Keratinocyte (primary cell): ENCODE measurements around the gene ADGRV1. TPM values are rescaled to one million over a fixed set of nuclear protein-coding genes. Genes with fewer than 3 reads are reported as not detected.

Experiments
- DNase-seq: peaks from one replicate; pipeline ENCODE4 v3.0.0-alpha.2; 2011; ENCODE audit warnings: low read depth, missing footprints, low spot score
- FAIRE-seq: peaks from 2 replicates; lab custom pipeline; 2011; peaks lifted over from hg19 to GRCh38; lab: Jason Lieb, UNC
- H2AFZ ChIP-seq: 2 replicates; pipeline ENCODE4 v1.6.0; 2012; ENCODE audit warnings: low read length, control low read depth, inconsistent platforms; ENCODE audit not compliant: control insufficient read depth
- H3K27ac ChIP-seq: 2 replicates; pipeline ENCODE4 v1.5.1; 2011; ENCODE audit warnings: low read length; ENCODE audit not compliant: control insufficient read depth, insufficient read depth
- H3K27me3 ChIP-seq: 3 replicates; pipeline ENCODE4 v1.6.0; 2011; ENCODE audit warnings: low read length; ENCODE audit not compliant: control insufficient read depth, insufficient read depth; ENCODE audit errors: extremely low read depth
- H3K36me3 ChIP-seq, 2 experiments: 2 replicates in 1 of 2; 3 replicates in 1 of 2; pipeline ENCODE4 v1.5.1; 2011; ENCODE audit warnings: low read length in 2 of 2, mild to moderate bottlenecking in 1 of 2; ENCODE audit not compliant: control insufficient read depth in 2 of 2, insufficient read depth in 2 of 2; ENCODE audit errors: extremely low read depth in 1 of 2
- H3K4me1 ChIP-seq: 3 replicates; pipeline ENCODE4 v1.5.1; 2011; ENCODE audit warnings: low read length; ENCODE audit not compliant: control insufficient read depth, insufficient read depth; ENCODE audit errors: extremely low read depth
- H3K4me2 ChIP-seq: 3 replicates; pipeline ENCODE4 v1.6.0; 2011; ENCODE audit warnings: low read depth, low read length; ENCODE audit not compliant: control insufficient read depth, insufficient read depth; ENCODE audit errors: extremely low read depth
- H3K4me3 ChIP-seq, 3 experiments: fragments of 200-600 bp in 1 of 3; sonication (generic) in 1 of 3; 2 replicates in 2 of 3; 3 replicates in 1 of 3; pipeline ENCODE4 v1.5.1; 2011 to 2016; ENCODE audit warnings: low read length in 3 of 3, mild to moderate bottlenecking in 3 of 3, control low read depth in 2 of 3, inconsistent platforms in 1 of 3, low read depth in 1 of 3, mixed read lengths in 1 of 3, mixed run types in 1 of 3, moderate library complexity in 1 of 3; ENCODE audit not compliant: control insufficient read depth in 2 of 3, insufficient read depth in 2 of 3; ENCODE audit errors: extremely low read depth in 1 of 3
- H3K79me2 ChIP-seq: 2 replicates; pipeline ENCODE4 v1.6.0; 2012; ENCODE audit warnings: low read length; ENCODE audit not compliant: control insufficient read depth, insufficient read depth
- H3K9ac ChIP-seq: 3 replicates; pipeline ENCODE4 v1.6.0; 2011; ENCODE audit warnings: low read length; ENCODE audit not compliant: control insufficient read depth, insufficient read depth; ENCODE audit errors: extremely low read depth
- H3K9me1 ChIP-seq: 3 replicates; pipeline ENCODE4 v1.6.0; 2011; ENCODE audit warnings: low read length; ENCODE audit not compliant: control insufficient read depth, insufficient read depth; ENCODE audit errors: extremely low read depth
- H3K9me3 ChIP-seq: 2 replicates; pipeline ENCODE4 v1.5.1; 2012; ENCODE audit warnings: low read depth, low read length; ENCODE audit not compliant: control insufficient read depth
- H4K20me1 ChIP-seq: 3 replicates; pipeline ENCODE4 v1.6.0; 2011; ENCODE audit warnings: low read length; ENCODE audit not compliant: control insufficient read depth, insufficient read depth; ENCODE audit errors: extremely low read depth
- EZH2 ChIP-seq: IDR thresholded peaks from one replicate; pipeline ENCODE4 v1.6.1; 2012; ENCODE audit warnings: inconsistent platforms, mild to moderate bottlenecking, low read length, moderate library complexity
- dilution Hi-C: fragments of 300-500 bp; cut with MboI; formaldehyde crosslinking; loops from one replicate; pipeline ENCODE4 v1.7.0; 2020; ENCODE audit warnings: low sequenced_read_pairs; ENCODE audit not compliant: extremely low pct_ligation_motif_present
- polyA plus RNA-seq, 5 experiments: library from polyadenylated mRNA; depleted of rRNA in 3 of 5; stranded (reverse) in 3 of 5; stranded (forward) in 1 of 5; unstranded in 1 of 5; fragments of >200 nt; gene quantifications; 1 replicate in 1 of 5; 2 replicates in 3 of 5; 3 replicates in 1 of 5; pipeline versions ENCODE4 v1.2.1 to v1.2.3, GENCODE V29; 2011 to 2012; ENCODE audit warnings: missing spikeins in 2 of 5, low read depth in 1 of 5, low replicate concordance in 1 of 5
- TF ChIP-seq, protein P1 (sequence below), 3 experiments: IDR thresholded peaks in 1 of 3; conservative IDR thresholded peaks in 1 of 3; optimal IDR thresholded peaks in 1 of 3; 2 replicates in 2 of 3; 3 replicates in 1 of 3; pipeline versions ENCODE3 to v1.5.1; 2011; ENCODE audit warnings: low read length in 3 of 3, mild to moderate bottlenecking in 3 of 3, moderate library complexity in 2 of 3, control low read depth in 1 of 3, inconsistent platforms in 1 of 3; ENCODE audit not compliant: insufficient read depth in 2 of 3; ENCODE audit errors: extremely low read depth in 1 of 3

The ADGRV1 gene
- polyA plus RNA-seq, 1 donor (not counting 4 experiments of a cell fraction or from before 2014, with no cell fraction given): 0.05 TPM

DNA sequence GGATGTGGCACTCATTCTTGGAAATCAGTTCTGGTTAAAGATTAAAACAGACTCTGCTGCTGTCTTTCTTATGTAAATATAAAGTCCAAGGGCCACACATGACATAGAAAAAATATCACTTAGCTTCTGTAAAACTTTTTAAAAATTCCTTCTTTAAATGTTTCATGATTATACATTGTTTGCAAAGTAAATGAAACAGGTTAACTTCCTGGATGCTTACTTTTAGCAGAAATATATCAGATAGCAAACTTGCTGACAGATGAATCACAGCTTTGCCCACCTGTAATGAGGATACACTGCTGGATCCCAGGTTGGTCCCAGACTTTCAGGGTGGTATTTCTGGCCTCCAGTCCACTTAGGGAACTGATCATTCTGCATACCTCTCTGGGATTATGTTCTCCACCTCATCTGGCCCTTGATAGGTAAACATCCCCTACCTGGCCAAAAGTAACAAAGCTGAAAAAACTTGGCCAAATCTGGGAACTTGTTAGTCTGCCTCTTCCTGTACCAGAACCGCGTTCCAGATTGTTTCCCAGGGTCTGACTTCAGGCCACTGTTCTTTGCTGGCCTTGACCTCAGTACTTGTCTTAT, 340.5 kb downstream of the ADGRV1 start:
- TF ChIP-seq, protein P1, sequence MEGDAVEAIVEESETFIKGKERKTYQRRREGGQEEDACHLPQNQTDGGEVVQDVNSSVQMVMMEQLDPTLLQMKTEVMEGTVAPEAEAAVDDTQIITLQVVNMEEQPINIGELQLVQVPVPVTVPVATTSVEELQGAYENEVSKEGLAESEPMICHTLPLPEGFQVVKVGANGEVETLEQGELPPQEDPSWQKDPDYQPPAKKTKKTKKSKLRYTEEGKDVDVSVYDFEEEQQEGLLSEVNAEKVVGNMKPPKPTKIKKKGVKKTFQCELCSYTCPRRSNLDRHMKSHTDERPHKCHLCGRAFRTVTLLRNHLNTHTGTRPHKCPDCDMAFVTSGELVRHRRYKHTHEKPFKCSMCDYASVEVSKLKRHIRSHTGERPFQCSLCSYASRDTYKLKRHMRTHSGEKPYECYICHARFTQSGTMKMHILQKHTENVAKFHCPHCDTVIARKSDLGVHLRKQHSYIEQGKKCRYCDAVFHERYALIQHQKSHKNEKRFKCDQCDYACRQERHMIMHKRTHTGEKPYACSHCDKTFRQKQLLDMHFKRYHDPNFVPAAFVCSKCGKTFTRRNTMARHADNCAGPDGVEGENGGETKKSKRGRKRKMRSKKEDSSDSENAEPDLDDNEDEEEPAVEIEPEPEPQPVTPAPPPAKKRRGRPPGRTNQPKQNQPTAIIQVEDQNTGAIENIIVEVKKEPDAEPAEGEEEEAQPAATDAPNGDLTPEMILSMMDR (optimal IDR thresholded peaks at IDR 0.05 in 1 of 3, IDR thresholded peaks at IDR 0.05 in 1 of 3, conservative IDR thresholded peaks at IDR 0.05 in 1 of 3; ENCODE audit: extremely low read depth in 1 of 3, insufficient read depth in 2 of 3, low read length in 3 of 3): no peak
- TF ChIP-seq EZH2: no peak
- no peaks in the 10 kb centered on the region for H3K79me2 ChIP-seq
- H3K27me3 ChIP-seq: no peaks in the 10 kb centered on the region
- no peaks in the 10 kb centered on the region for H3K36me3 ChIP-seq
- H3K9me1 ChIP-seq: no peaks in the 10 kb centered on the region
- H4K20me1 ChIP-seq: no peaks in the 10 kb centered on the region
- no peak for FAIRE-seq
- H3K4me1 ChIP-seq: peaks cover 12% of the 10 kb centered on the region
- no peak overlapping the region for H3K4me2 ChIP-seq
- no peak overlapping the region for H3K4me3 ChIP-seq
- H2AFZ ChIP-seq: no peak overlapping the region
- DNase-seq: no peak
- dilution Hi-C loops: loop anchor here (25.0 kb wide), 1 partner anchor 488 kb away; the partner anchor contains the start of gene ARRDC3
- no peak overlapping the region for H3K27ac ChIP-seq
- no peak overlapping the region for H3K9ac ChIP-seq
- no peaks in the 10 kb centered on the region for H3K9me3 ChIP-seq

DNA sequence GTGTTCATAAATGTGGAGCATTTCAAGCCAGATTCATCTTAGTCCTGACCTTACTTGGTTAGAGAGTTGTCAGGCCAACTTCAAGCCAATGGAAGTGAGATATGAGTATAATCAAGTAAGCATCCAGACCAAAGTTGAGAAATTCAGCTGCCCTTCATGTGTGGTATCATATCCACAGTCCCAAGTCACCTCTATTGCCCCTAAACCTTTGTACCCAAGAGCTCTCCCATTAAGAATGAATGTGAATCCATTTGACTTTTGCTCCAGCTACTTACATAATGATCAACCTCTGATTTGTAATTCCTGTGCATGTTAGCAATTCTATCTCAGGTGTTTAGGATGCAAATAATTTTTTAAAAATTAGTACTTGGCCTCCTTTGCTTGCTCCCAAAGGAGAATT, 342.7 kb downstream of the ADGRV1 start:
- H3K36me3 ChIP-seq: no peaks in the 10 kb centered on the region
- no peaks in the 10 kb centered on the region for H3K9me1 ChIP-seq
- dilution Hi-C loops: no loop called here
- H3K4me1 ChIP-seq: peaks cover 12% of the 10 kb centered on the region
- FAIRE-seq (no peak), DNase-seq (no peak)
- H3K9me3 ChIP-seq: no peaks in the 10 kb centered on the region
- H3K79me2 ChIP-seq: no peaks in the 10 kb centered on the region
- H3K9ac ChIP-seq: no peak overlapping the region
- no peaks in the 10 kb centered on the region for H4K20me1 ChIP-seq
- no peak overlapping the region for H3K4me2 ChIP-seq
- H3K27me3 ChIP-seq: no peaks in the 10 kb centered on the region
- no peak overlapping the region for H2AFZ ChIP-seq
- TF ChIP-seq EZH2: no peak
- TF ChIP-seq, protein P1 (optimal IDR thresholded peaks at IDR 0.05 in 1 of 3, IDR thresholded peaks at IDR 0.05 in 1 of 3, conservative IDR thresholded peaks at IDR 0.05 in 1 of 3; ENCODE audit: extremely low read depth in 1 of 3, insufficient read depth in 2 of 3, low read length in 3 of 3): no peak
- no peak overlapping the region for H3K4me3 ChIP-seq
- no peak overlapping the region for H3K27ac ChIP-seq
